ENCODE data around the gene GAS6. TPM values are rescaled to one million over a fixed set of nuclear protein-coding genes. Genes with fewer than 3 reads are reported as not detected.
"Not testable (repeated sequence)": the region's sequence is repeated elsewhere in the genome, so short reads cannot be mapped to it uniquely, and the experiment has no call there.

GAS6 gene
- total RNA-seq, 4 donors from 2014 or later: 317 to 697 (median 547) TPM

GRCh38 chr13:113834496-113835200, 29.2 kb downstream of the GAS6 start:
- H3K36me3 ChIP-seq: peaks cover 0 to 50% (median 0%) of the 10 kb centered on the region in 3 donors
- peaks cover 5 to 43% (median 28%) of the 10 kb centered on the region in 4 donors for H3K4me1 ChIP-seq

GRCh38 chr13:113834006-113834405, 29.9 kb downstream of the GAS6 start:
- 85 to 92% methylated on average over 15 to 17 of the region's 17 CpGs for WGBS, 2 donors
- H3K27me3 ChIP-seq; H3K9me3 ChIP-seq; H3K27ac ChIP-seq; H3K4me3 ChIP-seq; DNase-seq (ENCODE audit: low spot score in 2 of 2): not testable (repeated sequence)
- Histone ChIP-seq H3K4me1 (peaks cover 5 to 37% (median 22%) of the 10 kb centered on the region in 4 donors), H3K36me3 (peaks cover 0 to 50% (median 0%) of the 10 kb centered on the region in 3 donors)

More at GRCh38 chr13:113834496-113835200, 29.2 kb downstream of the GAS6 start:
- no peak for DNase-seq (ENCODE audit: low spot score in 2 of 2)
- H3K27ac ChIP-seq: no peak overlapping the region
- H3K9me3 ChIP-seq: no peaks in the 10 kb centered on the region
- no peak overlapping the region for H3K4me3 ChIP-seq
- WGBS, 2 donors: 85 to 87% methylated on average over 21 to 35 of the region's 38 CpGs
- TF ChIP-seq POLR2A (IDR thresholded peaks at IDR 0.05): no peak
- TF ChIP-seq EP300 (IDR thresholded peaks at IDR 0.05): no peak
- no peak for TF ChIP-seq CTCF (IDR thresholded peaks at IDR 0.05)
- H3K27me3 ChIP-seq: no peaks in the 10 kb centered on the region

- TF ChIP-seq EP300 (IDR thresholded peaks at IDR 0.05): no peak
- no peak for TF ChIP-seq CTCF (IDR thresholded peaks at IDR 0.05)
- no peak for TF ChIP-seq POLR2A (IDR thresholded peaks at IDR 0.05)
- Histone ChIP-seq H3K4me3 (no peak overlapping the region), H3K4me1 (peaks cover under 1 to 30% (median 14%) of the 10 kb centered on the region in 4 donors), H3K36me3 (peaks cover 0 to 53% (median 0%) of the 10 kb centered on the region in 3 donors), H3K27ac (no peak overlapping the region), H3K9me3 (no peaks in the 10 kb centered on the region), H3K27me3 (no peaks in the 10 kb centered on the region)
- no peak for DNase-seq (ENCODE audit: low spot score in 2 of 2)
- WGBS, 2 donors: 91 to 93% methylated on average over 25 of the region's 25 CpGs
Observed at GRCh38 chr13:113833111-113833830, 30.6 kb downstream of the GAS6 start.

- peaks cover 0 to 60% (median 0%) of the 10 kb centered on the region in 3 donors for H3K36me3 ChIP-seq
- no peak for DNase-seq (ENCODE audit: low spot score in 2 of 2)
- 90 to 92% methylated on average over 17 to 21 of the region's 23 CpGs for WGBS, 2 donors
- H3K9me3 ChIP-seq: no peaks in the 10 kb centered on the region
- H3K27me3 ChIP-seq: no peaks in the 10 kb centered on the region
- no peak overlapping the region for H3K4me3 ChIP-seq
- TF ChIP-seq EP300 (IDR thresholded peaks at IDR 0.05) (no peak), POLR2A (IDR thresholded peaks at IDR 0.05) (no peak), CTCF (IDR thresholded peaks at IDR 0.05) (no peak)
- peaks cover 0 to 23% (median 9%) of the 10 kb centered on the region in 4 donors for H3K4me1 ChIP-seq
- H3K27ac ChIP-seq: no peak overlapping the region
Observed at GRCh38 chr13:113832631-113833030, 31.2 kb downstream of the GAS6 start.

- no peak overlapping the region for H3K4me3 ChIP-seq
- no peaks in the 10 kb centered on the region for H3K27me3 ChIP-seq
- TF ChIP-seq EP300 (IDR thresholded peaks at IDR 0.05): no peak
- TF ChIP-seq CTCF (IDR thresholded peaks at IDR 0.05): no peak
- H3K4me1 ChIP-seq: peaks cover 0 to 19% (median 5%) of the 10 kb centered on the region in 4 donors
- H3K36me3 ChIP-seq: peaks cover 0 to 64% (median 2%) of the 10 kb centered on the region in 3 donors
- DNase-seq (ENCODE audit: low spot score in 2 of 2): no peak
- WGBS, 2 donors: 78 to 88% methylated on average over 8 to 15 of the region's 19 CpGs
- H3K9me3 ChIP-seq: no peaks in the 10 kb centered on the region
- no peak overlapping the region for H3K27ac ChIP-seq
Observed at GRCh38 chr13:113832205-113832604, 31.7 kb downstream of the GAS6 start.
